Neural progenitor cell (in vitro differentiated cells): Measurements from ENCODE around the gene IFIT2.

ENCODE experiments used
- CTCF ChIP-seq: fragments of 200-600 bp; sonication (generic); IDR thresholded peaks from 2 replicates; pipeline ENCODE4 v1.5.1; 2017; ENCODE audit warnings: antibody characterized with exemption, mild to moderate bottlenecking
- EZH2 ChIP-seq: fragments of 200-600 bp; sonication (generic); IDR thresholded peaks from 2 replicates; pipeline ENCODE4 v1.6.1; 2017; ENCODE audit warnings: antibody characterized with exemption, mild to moderate bottlenecking, moderate library complexity

- TF ChIP-seq CTCF (no peak), EZH2 (no peak)
These were observed 23.8 kb upstream of the IFIT2 start for GRCh38 chr10:89278034-89278535.
